Small intestine (tissue), 16 donors: ENCODE data around the gene IL7R. TPM values are rescaled to one million over a fixed set of nuclear protein-coding genes. Genes with fewer than 3 reads are reported as not detected.

Experiments
- DNase-seq, 2 donors: peaks; one replicate each; pipeline versions ENCODE4 v3.0.0 to v3.0.0-alpha.2; 2013
- FAIRE-seq: peaks from 2 replicates; lab custom pipeline; 2012; peaks lifted over from hg19 to GRCh38; lab: Jason Lieb, UNC
- H3K27ac ChIP-seq, 3 donors: one replicate each; pipeline ENCODE4 v1.5.1; 2013; ENCODE audit warnings: low read length in 2 of 3, mild to moderate bottlenecking in 2 of 3, control low read depth in 1 of 3, inconsistent platforms in 1 of 3, low read depth in 1 of 3, moderate library complexity in 1 of 3
- H3K27me3 ChIP-seq, 3 donors: one replicate each; pipeline ENCODE4 v1.6.1; 2013; ENCODE audit warnings: low read length in 3 of 3, inconsistent platforms in 1 of 3; ENCODE audit not compliant: control insufficient read depth in 3 of 3, insufficient read depth in 3 of 3
- H3K36me3 ChIP-seq, 3 donors: one replicate each; pipeline ENCODE4 v1.6.1; 2013; ENCODE audit warnings: low read length in 3 of 3, inconsistent platforms in 1 of 3, low read depth in 1 of 3, mild to moderate bottlenecking in 1 of 3, moderate library complexity in 1 of 3; ENCODE audit not compliant: control insufficient read depth in 3 of 3, insufficient read depth in 2 of 3
- H3K4me1 ChIP-seq, 3 donors: one replicate each; pipeline ENCODE4 v1.6.1; 2013; ENCODE audit warnings: low read length in 2 of 3, inconsistent platforms in 1 of 3, low read depth in 1 of 3, mild to moderate bottlenecking in 1 of 3, moderate library complexity in 1 of 3; ENCODE audit not compliant: control insufficient read depth in 3 of 3, insufficient read depth in 2 of 3
- H3K4me3 ChIP-seq, 3 donors: one replicate each; pipeline ENCODE4 v1.5.1; 2013; ENCODE audit warnings: low read length in 3 of 3, control low read depth in 1 of 3, inconsistent platforms in 1 of 3, low read depth in 1 of 3, mild to moderate bottlenecking in 1 of 3, moderate library complexity in 1 of 3
- H3K9me3 ChIP-seq, 2 donors: one replicate each; pipeline ENCODE4 v1.6.1; 2013; ENCODE audit warnings: low read depth in 1 of 2, low read length in 1 of 2; ENCODE audit not compliant: control insufficient read depth in 2 of 2, insufficient read depth in 1 of 2
- WGBS, 3 donors: extraction: QIAGEN DNeasy Blood & Tissue Kit; methylation state at CpG; one replicate each; pipeline ENCODE4 v1.1.7; 2013; 5-methylcytosine and 5-hydroxymethylcytosine counted together
- long read RNA-seq, 10 donors: transcript quantifications; one replicate each; lab custom pipeline, GENCODE V29; 2026
- polyA plus RNA-seq, 4 donors: library from polyadenylated mRNA; stranded (reverse) in 3 of 4; unstranded in 1 of 4; fragments of 200-250 nt in 3 of 4; fragments of 120-200 nt in 1 of 4; gene quantifications; one replicate each; pipeline versions ENCODE4 v1.2.1 to v1.2.3, GENCODE V29; 2013
- donor health status: healthy with polysubstance abuse.
- donor health status: control.
- donor health status: control.
- donor health status: Bipolar disorder and iron deficiency.
- donor health status: healthy.

Gene IL7R, protein sequence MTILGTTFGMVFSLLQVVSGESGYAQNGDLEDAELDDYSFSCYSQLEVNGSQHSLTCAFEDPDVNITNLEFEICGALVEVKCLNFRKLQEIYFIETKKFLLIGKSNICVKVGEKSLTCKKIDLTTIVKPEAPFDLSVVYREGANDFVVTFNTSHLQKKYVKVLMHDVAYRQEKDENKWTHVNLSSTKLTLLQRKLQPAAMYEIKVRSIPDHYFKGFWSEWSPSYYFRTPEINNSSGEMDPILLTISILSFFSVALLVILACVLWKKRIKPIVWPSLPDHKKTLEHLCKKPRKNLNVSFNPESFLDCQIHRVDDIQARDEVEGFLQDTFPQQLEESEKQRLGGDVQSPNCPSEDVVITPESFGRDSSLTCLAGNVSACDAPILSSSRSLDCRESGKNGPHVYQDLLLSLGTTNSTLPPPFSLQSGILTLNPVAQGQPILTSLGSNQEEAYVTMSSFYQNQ
- 10 to 100 TPM in 1 of 4 donors, 1 to 10 TPM in 3; 2.9 to 10.4 (median 7.0) TPM for polyA plus RNA-seq
- long read RNA-seq, donor 1, full-length matches to known transcripts: 5 of 5 reads
- long read RNA-seq, donor 1, partial matches to known transcripts: 0 of 5 reads
- long read RNA-seq, donor 1, other reads (novel, unspliced or antisense): 0 of 5 reads
- long read RNA-seq, donor 2: 0 reads
- long read RNA-seq, donor 3, partial matches to known transcripts: 0 of 1 reads
- long read RNA-seq, donor 3, other reads (novel, unspliced or antisense): 0 of 1 reads
- long read RNA-seq, donor 4: 0 reads
- long read RNA-seq, donor 5: 0 reads
- long read RNA-seq, donor 6, partial matches to known transcripts: 0 of 2 reads
- long read RNA-seq, donor 6, other reads (novel, unspliced or antisense): 0 of 2 reads
- long read RNA-seq, donor 7: 0 reads
- long read RNA-seq, donor 8, partial matches to known transcripts: 0 of 1 reads
- long read RNA-seq, donor 8, other reads (novel, unspliced or antisense): 0 of 1 reads
- long read RNA-seq, donor 9: 0 reads
- long read RNA-seq, donor 10, full-length matches to known transcripts: 2 of 2 reads
- long read RNA-seq, donor 10, partial matches to known transcripts: 0 of 2 reads
- long read RNA-seq, donor 10, other reads (novel, unspliced or antisense): 0 of 2 reads

GRCh38 chr5:35856765-35857351 lies at the start of gene IL7R:
Gene IL7R, plus strand, starts transcription at chr5:35856891. Its CDS starts 87 bp downstream, at chr5:35856978.
- no peak for FAIRE-seq
- peak in 1 of 2 donors; percentile 55 for DNase-seq
- peak within 1 kb of the TSS in 1 of 3 donors; percentile 89 for H3K27ac ChIP-seq
- peak within 1 kb of the TSS in 2 of 3 donors; percentile 25 to 48 for H3K4me3 ChIP-seq
- H3K36me3 ChIP-seq: peaks cover 0 to 2% (median 0%) of the 10 kb centered on the region in 3 donors
- H3K27me3 ChIP-seq: no peaks in the 10 kb centered on the region
- 27 to 34% (median 28%) methylated on average over 1 of the region's 1 CpG for WGBS, 3 donors
- no peaks in the 10 kb centered on the region for H3K4me1 ChIP-seq
- no peaks in the 10 kb centered on the region for H3K9me3 ChIP-seq

DNA sequence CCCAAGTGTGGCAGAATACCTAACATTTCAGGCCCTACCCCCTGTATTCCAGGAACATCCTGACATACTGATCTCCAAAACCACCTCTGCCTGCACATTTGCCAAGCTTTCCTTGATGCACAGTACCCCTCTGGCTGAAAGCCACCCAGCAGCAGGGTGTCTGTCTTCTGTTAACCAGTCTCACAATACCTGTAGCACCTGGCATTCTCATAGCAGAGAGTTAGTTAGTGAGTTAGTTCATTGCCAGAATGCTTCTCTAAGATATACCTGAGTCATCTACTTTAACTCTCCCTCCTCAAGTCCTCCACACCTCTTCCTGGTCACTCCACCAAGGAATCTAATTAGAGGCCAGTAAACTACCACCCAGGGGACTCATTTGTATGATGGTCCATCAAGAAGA lies 46.1 kb upstream of the IL7R start:
- Histone ChIP-seq H3K9me3 (no peaks in the 10 kb centered on the region), H3K4me1 (no peaks in the 10 kb centered on the region), H3K4me3 (no peak overlapping the region), H3K27me3 (no peaks in the 10 kb centered on the region), H3K36me3 (no peaks in the 10 kb centered on the region), H3K27ac (peak overlapping the region in 2 of 3 donors; percentile 14 to 91)
- no peak for FAIRE-seq
- no peak for DNase-seq

DNA sequence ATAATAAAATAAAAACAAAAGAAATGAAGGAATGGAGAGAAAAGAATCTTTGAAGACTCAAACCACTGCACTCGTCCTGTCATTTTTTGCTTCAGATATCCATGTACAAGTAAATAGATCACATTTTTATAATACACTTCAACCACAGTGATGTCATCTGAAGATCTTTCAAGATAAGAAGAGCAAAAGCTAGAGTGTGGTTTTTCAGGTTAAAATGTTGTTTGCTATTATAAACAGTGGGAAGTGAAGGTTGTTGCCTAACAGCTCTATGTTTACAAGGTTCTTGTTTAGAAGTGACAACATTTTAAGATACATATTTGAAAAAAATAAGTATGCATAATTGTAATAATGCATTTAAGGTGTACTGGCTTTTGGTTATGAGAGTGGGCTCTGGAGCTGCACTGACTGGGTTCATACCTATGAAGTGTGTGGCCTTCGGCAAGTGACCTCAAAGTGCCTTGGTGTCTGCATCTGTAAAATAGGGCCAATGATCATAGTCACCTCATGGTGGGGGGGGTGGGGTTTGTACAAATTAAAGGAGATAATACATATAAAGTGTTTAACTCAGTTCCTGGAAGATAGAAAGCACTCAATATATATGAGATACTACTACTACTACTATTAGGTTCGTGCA lies 45.5 kb upstream of the IL7R start:
- DNase-seq (peak in 1 of 2 donors; percentile 65), FAIRE-seq (no peak)
- 46 to 63% (median 62%) methylated on average over 3 of the region's 3 CpGs for WGBS, 3 donors
- H3K4me1 ChIP-seq: no peaks in the 10 kb centered on the region
- no peak overlapping the region for H3K4me3 ChIP-seq
- H3K27ac ChIP-seq: peak overlapping the region in 2 of 3 donors; percentile 11 to 22
- no peaks in the 10 kb centered on the region for H3K27me3 ChIP-seq
- no peaks in the 10 kb centered on the region for H3K36me3 ChIP-seq
- H3K9me3 ChIP-seq: no peaks in the 10 kb centered on the region

DNA sequence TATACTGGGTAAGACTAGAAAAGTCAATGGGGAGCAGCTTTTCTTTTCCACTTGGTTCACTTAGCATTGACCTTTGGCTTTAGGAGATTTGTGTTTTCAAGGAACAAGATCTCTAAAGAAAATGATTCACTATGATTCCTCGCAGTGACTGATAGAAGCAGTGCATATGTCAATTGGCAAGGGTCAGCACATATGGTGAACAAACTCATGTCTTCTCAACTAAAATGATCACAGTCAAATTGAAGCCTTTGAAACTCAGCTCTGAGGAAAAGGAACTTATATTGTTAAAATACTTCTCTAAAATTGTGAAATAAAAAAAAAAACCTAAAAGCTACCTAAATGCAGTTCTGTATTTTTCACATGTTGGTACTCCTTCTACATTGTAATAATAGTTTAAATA lies 43.2 kb upstream of the IL7R start:
- 39 to 66% (median 45%) methylated on average over 1 of the region's 1 CpG for WGBS, 3 donors
- Histone ChIP-seq H3K4me3 (no peak overlapping the region), H3K36me3 (no peaks in the 10 kb centered on the region), H3K4me1 (no peaks in the 10 kb centered on the region), H3K27me3 (no peaks in the 10 kb centered on the region), H3K27ac (no peak overlapping the region), H3K9me3 (no peaks in the 10 kb centered on the region)
- FAIRE-seq: no peak
- no peak for DNase-seq

- 70 to 81% (median 72%) methylated on average over 10 of the region's 10 CpGs for WGBS, 3 donors
- H3K27ac ChIP-seq: no peak overlapping the region
- peak; percentile 16 to 44 for DNase-seq
- no peaks in the 10 kb centered on the region for H3K4me1 ChIP-seq
- H3K27me3 ChIP-seq: no peaks in the 10 kb centered on the region
- FAIRE-seq: no peak
- H3K9me3 ChIP-seq: no peaks in the 10 kb centered on the region
- no peaks in the 10 kb centered on the region for H3K36me3 ChIP-seq
- H3K4me3 ChIP-seq: no peak overlapping the region
These were observed 41.4 kb upstream of the IL7R start for GRCh38 chr5:35815089-35815936.

DNA sequence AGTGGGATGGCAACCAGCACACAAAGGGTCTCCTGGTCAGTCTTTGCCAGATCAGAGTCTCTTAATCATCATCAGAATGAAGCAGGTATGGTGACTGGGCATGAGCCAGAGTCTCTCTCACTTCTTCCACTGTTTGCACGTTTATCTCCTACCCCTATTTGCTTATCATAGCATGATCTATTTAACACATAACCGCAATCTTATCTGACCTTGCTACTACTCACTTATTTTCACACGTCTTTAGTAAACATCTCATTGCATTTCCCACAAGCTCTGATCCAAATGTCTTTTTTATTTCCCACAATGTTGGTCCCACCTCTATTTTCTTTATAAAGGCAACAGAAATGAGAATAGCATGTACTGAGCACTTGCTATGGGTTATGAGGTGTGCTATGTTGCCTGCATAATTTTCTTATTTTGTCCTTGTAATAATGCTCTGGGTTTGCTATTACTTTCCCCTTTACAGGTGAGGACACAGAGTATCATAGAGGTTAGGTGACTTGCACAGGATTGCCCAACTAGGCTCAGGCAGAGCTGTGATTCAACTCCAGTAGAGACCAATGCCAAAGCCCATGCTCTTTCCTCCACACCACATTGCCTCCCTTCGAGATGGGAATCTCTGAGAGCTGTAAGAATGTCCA lies 39.7 kb upstream of the IL7R start:
- FAIRE-seq (no peak), DNase-seq (peak in 1 of 2 donors; percentile 54)
- WGBS, 3 donors: 23 to 40% (median 24%) methylated on average over 4 of the region's 4 CpGs
- peak overlapping the region in 2 of 3 donors; percentile 8 to 27 for H3K27ac ChIP-seq
- H3K4me3 ChIP-seq: no peak overlapping the region
- H3K27me3 ChIP-seq: no peaks in the 10 kb centered on the region
- H3K36me3 ChIP-seq: no peaks in the 10 kb centered on the region
- H3K4me1 ChIP-seq: no peaks in the 10 kb centered on the region
- H3K9me3 ChIP-seq: no peaks in the 10 kb centered on the region

DNA sequence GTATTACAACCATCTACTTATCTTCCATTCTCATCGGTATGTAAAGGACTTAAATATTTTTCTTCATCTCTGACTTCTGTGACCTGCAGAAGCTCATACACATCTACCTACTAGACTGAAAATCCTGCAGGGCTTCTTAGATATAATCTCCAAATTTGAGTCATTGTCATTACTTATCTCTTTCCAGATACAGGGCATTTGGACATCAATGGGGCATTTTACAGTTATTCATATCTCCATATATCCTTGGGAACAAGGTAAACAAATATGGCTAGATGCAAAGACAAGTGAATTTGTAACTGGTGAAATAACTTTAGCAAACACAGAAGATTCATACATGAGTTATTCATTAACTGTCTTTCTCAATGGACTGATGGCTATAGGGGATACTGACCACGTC lies 37.7 kb upstream of the IL7R start:
- FAIRE-seq (no peak), DNase-seq (no peak)
- WGBS, 3 donors: 65 to 78% (median 74%) methylated on average over 2 of the region's 2 CpGs
- no peaks in the 10 kb centered on the region for H3K4me1 ChIP-seq
- peaks cover 0 to 4% (median 0%) of the 10 kb centered on the region in 3 donors for H3K27me3 ChIP-seq
- H3K27ac ChIP-seq: no peak overlapping the region
- no peaks in the 10 kb centered on the region for H3K9me3 ChIP-seq
- H3K36me3 ChIP-seq: no peaks in the 10 kb centered on the region
- no peak overlapping the region for H3K4me3 ChIP-seq
